CD4-positive, alpha-beta T cell treated with Interleukin-4 for 4 hours (primary cell): ENCODE measurements around the gene ADORA1.

Experiments used
- DNase-seq: peaks from one replicate; pipeline ENCODE4 v3.0.0-alpha.2; 2020

ADORA1 gene

DNA sequence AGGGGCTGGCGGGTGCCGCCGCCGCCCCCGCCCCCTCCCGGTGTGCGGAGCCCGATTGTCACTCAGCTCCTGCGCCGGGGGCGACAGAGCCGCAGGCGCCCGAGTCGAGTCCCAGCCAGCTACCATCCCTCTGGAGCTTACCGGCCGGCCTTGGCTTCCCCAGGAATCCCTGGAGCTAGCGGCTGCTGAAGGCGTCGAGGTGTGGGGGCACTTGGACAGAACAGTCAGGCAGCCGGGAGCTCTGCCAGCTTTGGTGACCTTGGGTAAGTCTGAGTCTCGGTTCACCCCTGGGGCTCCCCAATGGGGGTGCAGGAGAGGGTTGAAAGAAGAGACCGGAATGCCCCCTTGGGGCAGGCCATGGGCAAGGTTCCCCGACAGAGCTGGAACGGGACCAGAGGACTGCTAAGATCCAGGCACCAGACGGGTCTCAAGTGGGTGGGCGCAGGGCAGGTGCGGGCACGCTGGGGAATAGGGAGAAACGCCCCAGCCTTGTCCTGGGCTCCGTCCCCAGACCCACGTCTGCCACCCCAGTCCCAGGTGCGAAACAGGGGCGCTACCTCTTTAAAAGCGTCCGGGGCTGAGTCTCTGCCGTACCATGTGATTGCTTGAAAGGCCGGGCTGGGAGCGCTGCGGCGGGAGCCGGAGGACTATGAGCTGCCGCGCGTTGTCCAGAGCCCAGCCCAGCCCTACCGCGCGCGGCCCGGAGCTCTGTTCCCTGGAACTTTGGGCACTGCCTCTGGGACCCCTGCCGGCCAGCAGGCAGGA is at the start of gene ADORA1:
ADORA1 (plus strand) TSS at position 61 of the 765 bp plus-strand sequence. CDS start 1,116 bp downstream, outside the sequence.
- no peak for DNase-seq

DNA sequence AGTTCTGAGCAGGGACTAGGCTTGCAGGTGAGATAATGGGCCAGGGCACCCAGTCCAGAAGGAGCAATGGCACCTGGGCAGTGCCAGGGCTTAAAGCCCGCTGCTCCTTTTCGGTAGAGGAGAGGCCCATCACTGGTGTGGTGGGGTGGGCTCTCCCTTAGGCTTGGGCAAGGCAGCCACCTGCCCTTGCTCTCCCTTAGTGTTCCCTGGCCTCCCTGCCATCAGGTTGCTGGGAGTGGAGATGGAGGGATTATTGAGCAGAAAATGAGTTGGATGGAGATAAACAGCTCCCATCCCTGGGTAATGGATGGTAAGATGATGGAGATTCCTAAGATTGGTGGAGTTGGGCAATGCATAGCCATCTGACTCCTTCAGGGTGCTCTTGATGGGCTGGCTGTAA is 49.6 kb upstream of the ADORA1 start:
- DNase-seq = no peak

- no peak for DNase-seq
These were observed 49.0 kb upstream of the ADORA1 start for GRCh38 chr1:203078478-203078877.

- DNase-seq = no peak
These were observed 47.1 kb upstream of the ADORA1 start for GRCh38 chr1:203080456-203080855.

DNA sequence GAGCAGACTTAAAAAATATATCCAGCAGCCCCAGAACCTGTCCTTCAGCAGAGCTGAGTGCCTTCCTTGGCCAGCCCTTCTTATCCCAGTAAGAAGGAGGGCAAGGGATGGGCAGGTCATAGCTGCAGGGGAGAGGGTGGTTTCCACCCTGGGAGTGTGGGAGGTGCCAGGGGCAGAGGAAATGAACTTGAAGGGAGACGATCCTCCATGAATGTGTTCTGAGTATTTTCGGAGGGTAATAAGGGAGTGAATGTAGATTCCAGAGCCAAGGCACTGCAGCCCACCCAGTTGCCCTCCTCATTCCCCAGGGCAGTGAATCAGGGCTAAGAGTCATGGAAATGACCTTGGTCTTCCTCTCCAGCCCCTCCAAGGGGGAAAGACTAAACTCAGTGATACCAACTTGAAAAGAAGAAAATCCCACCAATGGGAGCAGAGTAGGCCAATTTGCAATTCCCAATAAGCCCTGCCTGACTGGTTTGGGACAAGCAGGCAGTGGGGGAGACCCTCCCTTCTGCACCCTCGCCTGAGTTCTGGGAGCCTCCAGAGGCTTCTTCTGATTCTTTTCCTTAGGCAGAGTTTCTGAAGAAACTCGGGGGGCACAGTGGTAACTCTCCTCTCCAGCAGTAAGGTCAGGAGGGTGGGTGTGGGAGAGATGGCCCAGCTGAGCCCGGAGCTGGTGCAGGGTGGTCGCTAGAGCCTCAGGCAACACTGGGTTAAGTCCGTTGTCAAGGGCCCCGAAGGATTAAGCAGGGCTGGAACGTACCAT is 45.9 kb upstream of the ADORA1 start:
- DNase-seq = no peak

DNA sequence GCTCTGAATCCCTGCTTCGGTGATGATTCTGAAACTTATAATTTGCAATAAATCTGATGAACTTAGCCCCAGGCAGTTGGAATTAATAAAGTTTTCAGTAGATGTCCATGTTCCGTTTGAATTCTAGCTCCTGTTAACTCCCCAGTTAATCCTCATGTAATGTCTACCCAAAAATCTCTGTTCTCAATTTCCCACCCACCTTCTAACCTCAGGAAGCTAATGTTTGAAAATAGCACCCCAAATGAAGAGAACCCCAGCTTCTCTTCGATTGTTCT is 45.4 kb upstream of the ADORA1 start:
- DNase-seq = no peak

GRCh38 chr1:203082571-203083462 is 44.7 kb upstream of the ADORA1 start:
- DNase-seq = no peak

- DNase-seq = no peak
These were observed 44.0 kb upstream of the ADORA1 start for GRCh38 chr1:203083463-203083921.

GRCh38 chr1:203084588-203085527 is 42.7 kb upstream of the ADORA1 start:
- no peak for DNase-seq

DNA sequence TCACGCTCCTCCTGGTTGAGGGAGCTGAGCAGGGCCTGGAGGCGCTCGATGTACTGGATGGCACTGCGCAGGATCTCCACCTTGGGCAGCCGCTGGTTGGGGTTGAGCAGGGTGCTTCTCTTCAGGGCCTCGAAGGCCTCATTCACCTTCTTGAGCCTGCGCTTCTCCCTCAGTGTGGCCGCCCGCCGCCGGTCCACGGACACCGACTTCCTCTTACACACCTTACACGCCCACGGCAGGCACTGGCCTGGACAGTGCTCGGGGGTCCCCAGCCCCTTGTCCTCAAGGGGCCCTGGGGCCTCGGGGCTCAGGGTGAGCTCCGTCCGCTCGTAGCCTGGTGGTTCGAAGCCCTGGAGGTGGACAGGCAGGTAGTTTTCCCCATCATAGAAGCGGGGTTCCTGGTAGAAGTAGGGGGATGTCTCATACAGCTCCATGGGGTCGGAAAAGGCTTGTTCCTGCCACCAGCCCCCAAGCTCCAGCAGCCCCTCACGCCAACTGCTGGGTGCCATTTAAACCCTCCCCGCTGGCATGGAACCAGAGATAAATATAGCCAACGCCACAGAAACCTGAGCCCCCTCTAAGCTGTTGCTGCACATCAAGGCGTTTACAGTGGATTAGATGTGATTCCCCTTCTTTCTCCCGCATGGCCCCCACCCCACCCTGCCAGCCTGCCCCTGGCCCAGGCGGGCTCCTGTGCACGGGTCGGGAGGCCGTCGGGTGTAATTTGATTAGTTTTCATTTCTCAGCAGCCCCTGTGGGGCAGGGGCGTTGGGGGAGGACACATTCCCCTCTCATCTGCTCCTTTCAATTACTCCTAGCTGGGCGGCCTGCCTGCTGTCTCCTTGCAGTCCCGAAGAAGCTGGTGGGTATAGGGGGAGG is 41.8 kb upstream of the ADORA1 start, which contains the start of gene MYOG:
MYOG (minus strand) TSS at position 485 of the 879 bp plus-strand sequence; CDS start at position 434, 51 bp downstream.
- DNase-seq = no peak

DNA sequence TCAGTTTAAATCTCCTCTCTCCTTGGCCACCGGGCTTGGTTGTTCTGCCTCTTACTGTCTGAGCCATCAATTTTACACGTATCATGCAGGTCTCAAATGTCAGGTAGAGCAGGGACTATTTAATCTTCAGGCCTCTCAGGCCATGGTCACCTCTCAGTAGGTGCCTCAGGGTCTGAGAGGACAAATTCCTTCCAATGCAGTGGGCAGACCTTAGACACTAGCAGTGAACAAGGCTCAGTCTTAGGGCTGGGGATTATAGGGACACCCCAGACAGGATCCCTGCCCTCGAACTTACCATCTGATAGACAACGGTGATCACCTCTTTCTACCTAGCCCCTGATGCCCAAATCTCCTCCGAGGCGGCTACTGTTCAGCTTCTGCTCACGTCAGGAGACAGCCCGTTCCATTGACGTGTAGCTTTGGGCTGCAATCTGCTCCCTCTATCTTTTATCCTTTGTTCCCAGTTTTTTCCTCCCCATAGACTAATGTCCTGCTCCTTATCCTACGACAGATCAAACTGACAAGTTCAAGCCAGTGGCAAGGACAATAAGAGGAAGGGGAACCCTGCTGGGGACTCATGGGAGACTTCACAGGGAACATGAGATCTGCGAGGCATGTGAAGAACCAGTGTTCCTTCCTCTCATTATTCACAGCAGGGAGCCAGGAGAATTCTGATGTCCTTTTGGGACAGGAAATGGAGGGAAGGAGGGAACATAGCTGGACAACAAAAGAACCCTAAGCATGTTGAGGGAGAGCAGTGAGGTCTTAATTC is 40.3 kb upstream of the ADORA1 start:
- DNase-seq = no peak

GRCh38 chr1:203088441-203088840 is 39.1 kb upstream of the ADORA1 start:
- no peak for DNase-seq

- no peak for DNase-seq
These were observed 38.4 kb upstream of the ADORA1 start for GRCh38 chr1:203089001-203089650.

GRCh38 chr1:203089651-203090045 is 37.9 kb upstream of the ADORA1 start:
- no peak for DNase-seq

DNA sequence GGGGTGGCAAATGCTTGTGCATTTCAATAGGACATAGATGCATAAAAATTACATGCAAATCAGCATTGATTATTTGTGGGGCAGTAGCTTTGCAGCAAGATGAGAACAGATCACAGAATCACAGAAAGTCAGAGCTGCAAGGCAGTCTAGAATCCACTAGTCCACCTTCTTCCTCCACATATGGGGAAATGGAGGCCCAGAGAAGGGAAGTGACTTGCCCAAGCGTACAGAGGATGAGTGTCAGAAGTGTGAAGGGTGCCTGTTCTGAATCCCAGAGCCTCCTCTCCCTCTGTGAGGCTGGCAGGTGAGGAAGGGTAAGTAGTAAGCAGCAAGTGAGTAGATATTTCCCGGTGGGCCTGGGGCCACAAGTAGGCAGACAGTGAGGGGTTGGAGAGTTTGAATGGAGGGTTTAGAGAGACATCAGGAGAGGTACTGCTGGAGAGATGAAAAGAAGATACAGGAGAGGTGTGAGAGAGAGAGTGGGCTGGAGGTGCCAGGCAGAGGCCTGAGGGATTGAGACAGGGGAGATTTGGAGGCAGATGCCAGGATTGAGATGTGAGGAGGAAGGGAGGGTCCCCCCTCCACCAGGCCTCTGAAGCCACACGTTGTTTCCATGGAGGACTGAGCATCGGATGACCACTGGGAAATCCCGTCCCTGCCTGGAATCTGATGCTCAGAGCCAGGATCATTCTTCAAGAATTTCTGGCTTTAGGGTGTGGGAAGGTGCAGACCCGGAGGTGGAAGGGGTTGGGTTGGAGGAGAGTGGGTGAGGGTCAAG is 36.9 kb upstream of the ADORA1 start:
- no peak for DNase-seq

DNA sequence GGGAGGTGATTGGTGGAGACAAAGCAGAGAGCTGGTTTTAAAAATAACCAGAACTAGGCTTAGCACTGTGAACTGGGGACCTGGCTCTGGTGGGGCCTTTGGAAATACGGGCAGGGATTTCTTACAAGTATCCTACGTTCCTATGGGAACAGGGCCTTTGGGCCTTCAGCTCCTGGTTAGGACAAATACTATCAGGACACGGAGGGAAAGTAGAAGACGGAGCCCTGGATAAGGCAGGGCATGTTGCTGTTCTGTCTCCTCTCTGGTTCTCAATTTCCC is 36.4 kb upstream of the ADORA1 start:
- no peak for DNase-seq

- DNase-seq = no peak
These were observed 35.7 kb upstream of the ADORA1 start for GRCh38 chr1:203091761-203092330.

- DNase-seq = no peak
These were observed 33.6 kb upstream of the ADORA1 start for GRCh38 chr1:203093754-203094410.
